ENCODE data around the gene CLEC4C.
A peak's percentile ranks its signal among the peaks of the same experiment; 100 is the strongest.

CLEC4C gene

GRCh38 chr12:7705846-7706245 lies 41.3 kb downstream of the CLEC4C start:
- no peak for TF ChIP-seq CTCF (conservative IDR thresholded peaks at IDR 0.05; ENCODE audit: control insufficient read depth, insufficient read depth, low read depth, low read length)
- H3K4me3 ChIP-seq (ENCODE audit: control insufficient read depth, low read depth, low read length) = no peak overlapping the region
- no peak for DNase-seq (ENCODE audit: low read depth)

GRCh38 chr12:7695566-7696197 lies 51.5 kb downstream of the CLEC4C start, which contains the start of gene GDF3:
Gene GDF3 (minus strand): TSS chr12:7695775. CDS start chr12:7695728, 47 bp downstream.
- DNase-seq (ENCODE audit: low read depth) = peak; percentile 18
- no peak for TF ChIP-seq CTCF (conservative IDR thresholded peaks at IDR 0.05; ENCODE audit: control insufficient read depth, insufficient read depth, low read depth, low read length)
- H3K4me3 ChIP-seq (ENCODE audit: control insufficient read depth, low read depth, low read length) = no peak within 1 kb of the TSS

GRCh38 chr12:7695237-7695560 lies 52.0 kb downstream of the CLEC4C start:
- no peak overlapping the region for H3K4me3 ChIP-seq (ENCODE audit: control insufficient read depth, low read depth, low read length)
- TF ChIP-seq CTCF (conservative IDR thresholded peaks at IDR 0.05; ENCODE audit: control insufficient read depth, insufficient read depth, low read depth, low read length) = no peak

GRCh38 chr12:7694556-7695236 lies 52.5 kb downstream of the CLEC4C start:
- DNase-seq (ENCODE audit: low read depth) = no peak
- H3K4me3 ChIP-seq (ENCODE audit: control insufficient read depth, low read depth, low read length) = no peak overlapping the region
- TF ChIP-seq CTCF (conservative IDR thresholded peaks at IDR 0.05; ENCODE audit: control insufficient read depth, insufficient read depth, low read depth, low read length) = no peak

More at GRCh38 chr12:7695237-7695560, 52.0 kb downstream of the CLEC4C start:
- DNase-seq (ENCODE audit: low read depth) = no peak

- DNase-seq (ENCODE audit: low read depth) = no peak
- H3K4me3 ChIP-seq (ENCODE audit: control insufficient read depth, low read depth, low read length) = no peak overlapping the region
- no peak for TF ChIP-seq CTCF (conservative IDR thresholded peaks at IDR 0.05; ENCODE audit: control insufficient read depth, insufficient read depth, low read depth, low read length)
Measured at GRCh38 chr12:7693793-7694192, 53.4 kb downstream of the CLEC4C start.

- DNase-seq (ENCODE audit: low read depth) = no peak
- H3K4me3 ChIP-seq (ENCODE audit: control insufficient read depth, low read depth, low read length) = no peak overlapping the region
- TF ChIP-seq CTCF (conservative IDR thresholded peaks at IDR 0.05; ENCODE audit: control insufficient read depth, insufficient read depth, low read depth, low read length) = no peak
Measured at GRCh38 chr12:7681535-7681934, 65.6 kb downstream of the CLEC4C start.
